Endothelial cell of umbilical vein (primary cell): ENCODE data around the gene HIRA. TPM values are rescaled to one million over a fixed set of nuclear protein-coding genes. Genes with fewer than 3 reads are reported as not detected.
A peak's percentile ranks its signal among the peaks of the same experiment; 100 is the strongest.

Experiments
- BruUV-seq: library from RNA; stranded (reverse); fragments of 400-500 nt; replicated peaks from 2 replicates; lab custom pipeline; 2021; lab: Mats Ljungman, UMichigan
- CTCF ChIA-PET: fragments of 300-600, 350-600 bp; sonication (Branson Sonifier 250); formaldehyde crosslinking; loops from one replicate; lab custom pipeline; 2021; ENCODE audit warnings: antibody characterized with exemption, inconsistent platforms; lab: Charles Lee
- POLR2A ChIA-PET: fragments of 300-600, 350-600 bp; sonication (Branson Sonifier 250); formaldehyde crosslinking; loops from one replicate; lab custom pipeline; 2021; ENCODE audit warnings: antibody characterized with exemption, inconsistent platforms; lab: Charles Lee
- DNase-seq: peaks from one replicate; pipeline ENCODE4 v3.0.0-alpha.2; 2011; ENCODE audit warnings: low read depth, low spot score
- FAIRE-seq: peaks from 2 replicates; lab custom pipeline; 2011; peaks lifted over from hg19 to GRCh38; lab: Jason Lieb, UNC
- H2AFZ ChIP-seq: 2 replicates; pipeline ENCODE4 v1.6.0; 2012; ENCODE audit warnings: low read depth, low read length, control low read depth, inconsistent platforms
- H3K27ac ChIP-seq: 2 replicates; pipeline ENCODE4 v1.5.1; 2011; ENCODE audit warnings: low read depth, mild to moderate bottlenecking, control low read depth, low read length, moderate library complexity; ENCODE audit not compliant: insufficient read depth
- H3K27me3 ChIP-seq, 2 experiments: 2 replicates each; pipeline versions ENCODE4 v1.6.0 to v1.6.1; 2011; ENCODE audit warnings: low read length in 2 of 2, mixed read lengths in 1 of 2; ENCODE audit not compliant: control insufficient read depth in 2 of 2, insufficient read depth in 2 of 2
- H3K36me3 ChIP-seq, 2 experiments: 2 replicates in 1 of 2; 3 replicates in 1 of 2; pipeline ENCODE4 v1.5.1; 2011; ENCODE audit warnings: low read length in 2 of 2, mild to moderate bottlenecking in 1 of 2, moderate library complexity in 1 of 2; ENCODE audit not compliant: control insufficient read depth in 2 of 2, insufficient read depth in 2 of 2; ENCODE audit errors: extremely low read depth in 1 of 2
- H3K4me1 ChIP-seq: 3 replicates; pipeline ENCODE4 v1.5.1; 2011; ENCODE audit warnings: mild to moderate bottlenecking, low read length; ENCODE audit not compliant: control insufficient read depth, insufficient read depth; ENCODE audit errors: extremely low read depth
- H3K4me2 ChIP-seq: 2 replicates; pipeline ENCODE4 v1.6.1; 2011; ENCODE audit warnings: low read length, control low read depth, mixed read lengths; ENCODE audit not compliant: insufficient read depth
- H3K4me3 ChIP-seq, 3 experiments: fragments of 200-600 bp in 1 of 3; sonication (generic), shearing (Covaris generic) in 1 of 3; replicated peaks in 1 of 3; 2 replicates each; pipeline ENCODE4 v1.5.1; 2011 to 2016; ENCODE audit warnings: control low read depth in 3 of 3, low read length in 3 of 3, mild to moderate bottlenecking in 2 of 3, inconsistent platforms in 1 of 3, low read depth in 1 of 3, moderate library complexity in 1 of 3; ENCODE audit not compliant: insufficient read depth in 1 of 3
- H3K79me2 ChIP-seq: 2 replicates; pipeline ENCODE4 v1.6.0; 2012; ENCODE audit warnings: low read length, inconsistent platforms; ENCODE audit not compliant: control insufficient read depth, insufficient read depth
- H3K9ac ChIP-seq: replicated peaks from 2 replicates; pipeline ENCODE3; 2011; ENCODE audit warnings: low read length, control low read depth; ENCODE audit not compliant: insufficient read depth; ENCODE audit errors: extremely low read depth
- H3K9me1 ChIP-seq: replicated peaks from 3 replicates; pipeline ENCODE4 v1.6.0; 2011; ENCODE audit warnings: mild to moderate bottlenecking, low read length; ENCODE audit not compliant: control insufficient read depth, insufficient read depth; ENCODE audit errors: extremely low read depth
- H3K9me3 ChIP-seq: replicated peaks from 2 replicates; pipeline ENCODE4 v1.5.1; 2012; ENCODE audit warnings: low read length, inconsistent platforms; ENCODE audit not compliant: control insufficient read depth, insufficient read depth
- H4K20me1 ChIP-seq: replicated peaks from 2 replicates; pipeline ENCODE3; 2011; ENCODE audit warnings: mild to moderate bottlenecking, low read length; ENCODE audit not compliant: control insufficient read depth, insufficient read depth; ENCODE audit errors: extremely low read depth
- GATA2 ChIP-seq: IDR thresholded peaks from 2 replicates; pipeline ENCODE4 v1.7.0; 2011; ENCODE audit warnings: low read depth, mild to moderate bottlenecking, moderate library complexity, mixed read lengths, low read length; ENCODE audit not compliant: insufficient read length, insufficient read depth
- MAX ChIP-seq: IDR thresholded peaks from 2 replicates; pipeline ENCODE4 v1.6.1; 2011; ENCODE audit not compliant: insufficient read depth, insufficient read length
- MYC ChIP-seq: IDR thresholded peaks from one replicate; pipeline ENCODE4 v1.6.1; 2011; ENCODE audit warnings: mild to moderate bottlenecking, low read depth, low read length
- POLR2A ChIP-seq: IDR thresholded peaks from 2 replicates; pipeline ENCODE4 v1.6.1; 2012; ENCODE audit warnings: low read depth, mild to moderate bottlenecking, control low read depth, low read length
- POLR2AphosphoS5 ChIP-seq: IDR thresholded peaks from 2 replicates; pipeline ENCODE4 v1.6.1; 2012; ENCODE audit warnings: low read depth, mild to moderate bottlenecking, control low read depth, low read length, moderate library complexity; ENCODE audit not compliant: insufficient read depth
- dilution Hi-C: fragments of 300-500 bp; cut with MboI; formaldehyde crosslinking; loops from one replicate; pipeline ENCODE4 v1.15.0; 2019; ENCODE audit warnings: low sequenced_read_pairs; ENCODE audit not compliant: extremely low pct_ligation_motif_present
- intact Hi-C: fragments of 100-400 bp; cut with micrococcal nuclease; formaldehyde crosslinking; loops from one replicate; pipeline ENCODE4 v1.10.0; 2022
- polyA plus RNA-seq, 4 experiments: library from polyadenylated mRNA; depleted of rRNA in 3 of 4; stranded (reverse) in 3 of 4; unstranded in 1 of 4; fragments of >200 nt; gene quantifications; 2 replicates each; pipeline versions ENCODE4 v1.2.1 to v1.2.3, GENCODE V29; 2011 to 2012; ENCODE audit warnings: missing spikeins in 1 of 4
- total RNA-seq: library from RNA; stranded (reverse); gene quantifications from 2 replicates; pipeline ENCODE4 v1.2.3, GENCODE V29; 2021

HIRA gene
- total and polyA plus RNA-seq, 2 donors (not counting 3 experiments of a cell fraction or from before 2014, with no cell fraction given) = 17.3 to 27.7 TPM

- H3K27ac ChIP-seq = peak within 1 kb of the TSS; percentile 100
- peak; percentile 99 for DNase-seq
- dilution Hi-C loops = no loop called here
- H4K20me1 ChIP-seq = no peaks in the 10 kb centered on the region
- no peaks in the 10 kb centered on the region for H3K9me1 ChIP-seq
- no peaks in the 10 kb centered on the region for H3K27me3 ChIP-seq
- H3K4me1 ChIP-seq = peaks cover 48% of the 10 kb centered on the region
- peak within 1 kb of the TSS; percentile 86 for H2AFZ ChIP-seq
- TF ChIP-seq MYC (no peak), POLR2A (no peak), GATA2 (no peak), POLR2AphosphoS5 (peak; percentile 47), MAX (no peak)
- no peaks in the 10 kb centered on the region for H3K9me3 ChIP-seq
- no TSS peak for BruUV-seq
- H3K9ac ChIP-seq = peak within 1 kb of the TSS; percentile 99
- peak within 1 kb of the TSS; percentile 98 for H3K4me2 ChIP-seq
- intact Hi-C loops = loop anchor here (1.0 to 10.0 kb wide), 5 partner anchors 33 to 300 kb away; partner anchors contain the start of genes C22orf39, CLDN5, MRPL40 and SEPTIN5
- POLR2A ChIA-PET = interaction anchor here (1.0 to 1.6 kb wide), 3 partner anchors 10 to 150 kb away, joined by 3 to 5 read pairs (median 3); partner anchors contain the start of gene CLDN5
- H3K4me3 ChIP-seq = peak within 1 kb of the TSS; percentile 66 to 87 (median 83)
- H3K79me2 ChIP-seq = peaks cover 52% of the 10 kb centered on the region
- CTCF ChIA-PET = interaction anchor here (0.7 to 4.7 kb wide), 11 partner anchors 10 to 335 kb away, joined by 3 to 67 read pairs (median 3); partner anchors contain the start of gene ESS2
- H3K36me3 ChIP-seq = peaks cover 2 to 3% of the 10 kb centered on the region in 2 experiments
- FAIRE-seq = peak; percentile 99
Observed at GRCh38 chr22:19479355-19480172, 48.0 kb upstream of the HIRA start, which contains the start of gene CDC45. Gene CDC45, plus strand, starts transcription at chr22:19479920. Its CDS starts 49 bp downstream, at chr22:19479969.
